Renal cortex interstitium (tissue), 11 donors: Measurements from ENCODE around the gene ADIG. TPM values are rescaled to one million over a fixed set of nuclear protein-coding genes. Genes with fewer than 3 reads are reported as not detected.
"Not testable (repeated sequence)": the region's sequence is repeated elsewhere in the genome, so short reads cannot be mapped to it uniquely, and the experiment has no call there.

Source experiments
- DNase-seq, 11 donors: peaks; one replicate each; pipeline ENCODE4 v3.0.0-alpha.2; 2013; ENCODE audit warnings: low read depth in 9 of 11, low spot score in 4 of 11; ENCODE audit errors: extremely low read depth in 1 of 11
- polyA plus RNA-seq, 3 donors: library from polyadenylated mRNA; unstranded; fragments of 120-200 nt; gene quantifications; one replicate each; pipeline ENCODE4 v1.2.1, GENCODE V29; 2013; ENCODE audit not compliant: insufficient read length in 3 of 3

The ADIG gene
- polyA plus RNA-seq, 3 donors: not detected

DNA sequence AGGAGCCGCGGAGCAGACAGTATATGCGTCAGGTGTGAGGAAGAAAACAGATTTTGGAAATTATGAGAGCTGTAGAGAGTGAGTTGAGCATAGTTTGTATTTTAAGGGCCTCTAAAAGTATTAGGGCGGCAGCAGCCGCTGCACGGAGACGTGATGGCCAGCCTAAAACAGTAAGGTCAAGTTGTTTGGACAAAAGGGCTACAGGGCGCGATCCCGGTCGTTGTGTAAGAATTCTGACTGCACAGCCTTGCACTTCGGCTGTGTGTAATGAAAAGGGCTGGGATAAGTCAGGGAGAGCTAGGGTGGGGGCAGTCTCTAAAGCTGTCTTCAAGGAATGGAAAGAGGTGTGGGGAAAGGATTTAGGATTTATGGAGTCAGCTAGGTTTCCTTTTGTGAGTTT is 13.3 kb downstream of the ADIG start:
- DNase-seq: not testable (repeated sequence)

DNA sequence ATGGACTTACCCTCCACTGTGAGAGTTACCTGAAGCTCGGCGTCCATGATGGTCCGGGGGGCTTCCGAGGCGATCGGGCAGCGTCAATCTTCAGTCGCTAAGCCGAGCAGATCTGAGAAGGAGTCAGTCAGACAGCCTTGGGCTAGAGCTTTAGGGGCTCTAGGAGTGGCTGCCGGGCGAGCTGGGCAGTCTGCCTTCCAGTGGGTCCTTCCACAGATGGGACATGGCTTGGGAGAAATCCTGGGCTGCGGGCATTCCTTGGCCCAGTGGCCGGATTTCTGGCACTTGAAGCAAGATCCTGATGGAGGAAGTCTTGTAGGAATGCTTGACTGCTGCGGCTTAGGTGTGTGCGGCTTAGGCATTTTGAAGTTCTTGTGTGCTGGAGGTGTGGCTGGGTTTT is 14.9 kb downstream of the ADIG start:
- DNase-seq: not testable (repeated sequence)

GRCh38 chr20:38599410-38599882 is 18.4 kb downstream of the ADIG start:
- peak in 4 of 11 donors; percentile 19 to 45 (median 24) for DNase-seq

GRCh38 chr20:38600057-38600456 is 19.1 kb downstream of the ADIG start:
- no peak for DNase-seq

GRCh38 chr20:38601216-38602184 is 20.5 kb downstream of the ADIG start, which contains the start of gene ARHGAP40:
Gene ARHGAP40 (plus strand): TSS chr20:38601809.
- DNase-seq: peak in 1 of 11 donors; percentile 20

- DNase-seq: no peak
Observed at GRCh38 chr20:38602185-38602581, 21.2 kb downstream of the ADIG start.

- no peak for DNase-seq
Observed at GRCh38 chr20:38603286-38603685, 22.3 kb downstream of the ADIG start.

GRCh38 chr20:38604873-38605303 is 23.9 kb downstream of the ADIG start:
- no peak for DNase-seq

DNA sequence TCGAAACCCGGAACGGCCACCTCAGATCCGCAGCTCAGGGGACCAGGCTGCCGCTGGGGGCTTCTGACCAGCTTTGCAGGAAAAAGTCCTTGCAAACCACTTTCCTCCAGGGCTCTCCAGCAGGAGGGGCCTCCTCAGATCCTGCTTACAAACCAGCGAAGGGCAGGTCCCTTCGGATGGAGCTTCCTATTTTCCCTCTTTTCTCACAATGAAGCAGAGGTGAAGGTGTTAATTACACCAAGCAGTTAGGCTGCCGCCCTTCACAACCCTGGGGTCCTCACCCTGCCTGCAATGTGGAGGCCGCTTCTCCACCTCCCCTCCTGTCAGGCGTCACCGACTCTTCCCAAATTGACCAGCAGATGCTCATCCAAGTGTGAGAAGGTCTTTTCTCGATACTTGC is 26.4 kb downstream of the ADIG start:
- no peak for DNase-seq

- DNase-seq: no peak
Observed at GRCh38 chr20:38608188-38608587, 27.2 kb downstream of the ADIG start.

GRCh38 chr20:38609815-38610214 is 28.8 kb downstream of the ADIG start:
- DNase-seq: no peak

DNA sequence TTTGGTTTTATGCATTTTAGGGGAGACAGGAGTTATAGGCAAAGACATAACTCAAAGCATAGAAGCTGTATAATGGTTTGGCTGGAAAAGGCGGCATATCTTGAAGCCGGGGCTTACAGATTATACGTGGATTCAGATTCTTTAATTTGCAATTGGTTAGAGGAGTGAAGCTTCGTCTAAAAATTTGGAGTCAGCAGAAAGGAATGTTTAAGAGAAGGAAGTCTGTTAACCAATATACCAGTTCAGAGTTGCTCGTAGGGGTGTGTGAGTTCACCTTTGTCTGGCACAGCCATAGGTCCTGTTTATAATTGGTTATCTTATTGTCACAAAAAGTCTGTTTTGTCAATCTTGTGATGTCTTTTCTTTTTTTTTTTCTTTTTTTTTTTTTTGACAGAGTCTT is 29.5 kb downstream of the ADIG start:
- DNase-seq: no peak

DNA sequence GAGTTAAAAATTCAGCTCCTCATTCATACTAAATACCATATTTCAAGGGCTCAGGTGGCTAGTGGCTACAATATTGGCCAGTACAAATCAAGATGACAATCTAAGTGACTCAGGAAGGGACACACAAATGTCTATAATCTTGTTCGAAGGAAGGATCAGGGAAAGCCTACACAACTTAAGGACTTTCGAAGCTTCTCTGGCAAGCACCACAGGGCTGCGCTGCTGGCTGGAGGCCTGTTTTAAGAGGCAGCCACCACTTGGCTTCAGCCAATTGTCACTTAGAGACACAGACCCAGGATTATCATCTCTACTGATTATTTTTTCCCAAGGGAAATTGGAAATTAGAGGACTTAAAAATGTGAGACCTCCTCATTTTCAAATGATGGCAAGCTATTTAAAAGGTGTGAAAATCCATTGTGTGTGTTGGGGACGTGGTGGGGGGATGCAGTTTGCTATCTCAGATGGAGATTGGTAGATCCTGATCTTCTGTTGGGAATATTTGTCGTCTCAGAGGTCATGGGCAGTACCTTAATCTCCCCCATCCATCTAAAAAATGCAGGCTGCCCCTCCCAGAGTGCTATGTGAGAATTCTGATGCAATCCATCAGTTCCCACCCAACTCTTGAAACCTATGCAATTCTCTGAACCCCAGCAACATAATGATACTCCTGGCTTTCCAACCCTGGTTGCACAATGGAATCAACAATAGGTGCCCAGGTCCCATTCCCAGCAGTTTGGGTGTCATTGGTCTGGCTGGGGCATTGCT is 31.9 kb downstream of the ADIG start:
- DNase-seq: no peak

GRCh38 chr20:38615283-38615682 is 34.3 kb downstream of the ADIG start:
- DNase-seq: no peak

GRCh38 chr20:38616457-38616856 is 35.5 kb downstream of the ADIG start:
- no peak for DNase-seq

GRCh38 chr20:38617011-38617829 is 36.2 kb downstream of the ADIG start:
- DNase-seq: no peak

DNA sequence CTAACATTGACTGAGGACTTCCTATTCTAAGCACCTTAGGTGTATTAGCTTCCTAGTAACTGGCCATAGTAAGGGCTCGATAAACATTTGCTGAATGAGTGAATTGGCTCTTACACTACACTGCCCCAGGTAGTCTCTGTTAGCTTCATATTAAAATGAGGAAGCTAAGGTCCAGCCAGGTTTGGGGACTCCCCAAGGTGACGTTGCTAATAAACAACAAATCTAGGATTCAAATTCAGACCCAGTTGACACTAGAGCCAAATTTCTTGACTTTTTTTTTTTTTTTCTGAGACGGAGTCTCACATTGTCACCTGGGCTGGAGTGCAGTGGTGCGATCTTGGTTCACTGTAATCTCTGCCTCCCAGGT is 36.8 kb downstream of the ADIG start:
- no peak for DNase-seq

DNA sequence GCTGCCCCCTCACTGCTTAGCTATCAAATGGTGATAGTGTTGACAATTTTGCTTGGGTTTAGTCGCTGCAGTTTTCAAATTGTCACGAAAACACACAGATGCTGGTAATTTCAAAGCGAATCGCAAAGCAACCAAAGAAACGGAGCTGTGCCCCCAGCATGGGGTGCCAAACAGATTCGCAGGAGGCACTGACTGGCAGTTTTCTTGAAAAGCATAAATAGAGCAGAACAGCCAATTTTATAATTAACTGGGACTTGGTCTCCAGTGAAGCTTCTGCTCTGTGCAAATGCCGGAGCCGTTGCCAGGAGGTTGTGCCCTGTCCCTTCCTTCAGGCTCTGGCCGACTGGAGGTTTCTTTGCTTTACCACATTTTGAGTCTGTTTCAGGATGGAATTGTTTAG is 39.4 kb downstream of the ADIG start:
- DNase-seq: no peak

GRCh38 chr20:38623061-38623460 is 42.1 kb downstream of the ADIG start:
- DNase-seq: no peak
